SK-N-MC (cell line): Measurements from ENCODE around the gene TMEM220.

Experiments
- EZH2 ChIP-seq: fragments of 200-600 bp; sonication (generic); IDR thresholded peaks from one replicate; pipeline ENCODE4 v1.6.1; 2017; ENCODE audit warnings: antibody characterized with exemption
- POLR2AphosphoS5 ChIP-seq: IDR thresholded peaks from 2 replicates; pipeline ENCODE4 v1.6.1; 2012; ENCODE audit warnings: mild to moderate bottlenecking, low read depth, low read length, borderline replicate concordance

DNA sequence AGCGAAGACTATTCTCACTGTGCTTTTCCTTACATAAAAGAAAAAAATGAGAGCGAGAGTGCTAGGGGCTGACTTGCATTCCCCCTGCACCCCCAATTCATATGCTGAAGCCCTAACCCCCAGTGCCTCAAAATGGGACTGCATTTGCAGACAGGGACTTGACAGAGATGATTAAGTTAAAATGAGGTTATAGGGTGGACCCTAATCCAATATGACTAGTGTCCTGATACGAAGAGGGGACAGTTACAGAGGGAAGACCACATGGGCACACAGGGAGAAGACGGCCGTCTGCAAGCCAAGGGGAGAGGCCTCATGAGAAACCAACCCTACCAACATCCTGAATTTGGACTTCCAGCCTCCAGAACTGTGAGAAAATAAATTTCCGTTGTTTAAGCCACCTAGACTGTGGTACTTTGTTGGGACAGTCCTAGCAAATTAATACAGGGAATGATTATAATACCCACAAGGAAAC, 1.6 kb upstream of the TMEM220 start:
- TF ChIP-seq EZH2 = no peak
- TF ChIP-seq POLR2AphosphoS5 = no peak
